ENCODE data around the gene ATP5F1E.
A peak's percentile ranks its signal among the peaks of the same experiment; 100 is the strongest.
"Not testable (repeated sequence)": the region's sequence is repeated elsewhere in the genome, so short reads cannot be mapped to it uniquely, and the experiment has no call there.

ATP5F1E gene

GRCh38 chr20:59018817-59019216 is 13.3 kb downstream of the ATP5F1E start:
- no peak for DNase-seq

- DNase-seq: no peak
These were observed 14.5 kb downstream of the ATP5F1E start for GRCh38 chr20:59017493-59018231.

- no peak for DNase-seq
These were observed 15.2 kb downstream of the ATP5F1E start for GRCh38 chr20:59016795-59017492.

GRCh38 chr20:59015812-59016711 is 16.1 kb downstream of the ATP5F1E start:
- DNase-seq: no peak

- no peak for DNase-seq
These were observed 16.7 kb downstream of the ATP5F1E start for GRCh38 chr20:59015411-59015810.

- no peak for DNase-seq
These were observed 17.3 kb downstream of the ATP5F1E start for GRCh38 chr20:59014680-59015389.

GRCh38 chr20:59013959-59014608 is 18.1 kb downstream of the ATP5F1E start:
- no peak for DNase-seq

GRCh38 chr20:59013031-59013951 is 18.8 kb downstream of the ATP5F1E start:
- DNase-seq: no peak

- DNase-seq: not testable (repeated sequence)
These were observed 20.3 kb downstream of the ATP5F1E start for GRCh38 chr20:59011874-59012157.

- no peak for DNase-seq
These were observed 20.9 kb downstream of the ATP5F1E start for GRCh38 chr20:59010995-59011873.

- no peak for DNase-seq
These were observed 21.7 kb downstream of the ATP5F1E start for GRCh38 chr20:59010321-59010994.

GRCh38 chr20:59008715-59009336 is 23.3 kb downstream of the ATP5F1E start:
- DNase-seq: no peak

GRCh38 chr20:59007665-59008511 is 24.2 kb downstream of the ATP5F1E start:
- no peak for DNase-seq

- peak; percentile 55 for DNase-seq
These were observed 25.1 kb downstream of the ATP5F1E start, which contains the start of gene CTSZ for GRCh38 chr20:59006864-59007664. Gene CTSZ, minus strand, starts transcription at chr20:59007254. Its CDS starts 126 bp downstream, at chr20:59007128.

GRCh38 chr20:59006167-59006863 is 25.8 kb downstream of the ATP5F1E start:
- no peak for DNase-seq

GRCh38 chr20:59005523-59006166 is 26.5 kb downstream of the ATP5F1E start:
- DNase-seq: no peak

All from stimulated activated CD4-positive, alpha-beta T cell treated with anti-CD3 and anti-CD28 coated beads, Interleukin-4, amount 100 ng/mL, for 1 hour (primary cell).